NCI-H1436 treated with DMSO at 0.1 percent for 48 hours (cell line): ENCODE data around the gene TNS3.
"Not testable (repeated sequence)": the region's sequence is repeated elsewhere in the genome, so short reads cannot be mapped to it uniquely, and the experiment has no call there.

Experiments used
- DNase-seq: peaks from one replicate; lab custom pipeline; 2025; lab: John Stamatoyannopoulos, UW

Gene TNS3

DNA sequence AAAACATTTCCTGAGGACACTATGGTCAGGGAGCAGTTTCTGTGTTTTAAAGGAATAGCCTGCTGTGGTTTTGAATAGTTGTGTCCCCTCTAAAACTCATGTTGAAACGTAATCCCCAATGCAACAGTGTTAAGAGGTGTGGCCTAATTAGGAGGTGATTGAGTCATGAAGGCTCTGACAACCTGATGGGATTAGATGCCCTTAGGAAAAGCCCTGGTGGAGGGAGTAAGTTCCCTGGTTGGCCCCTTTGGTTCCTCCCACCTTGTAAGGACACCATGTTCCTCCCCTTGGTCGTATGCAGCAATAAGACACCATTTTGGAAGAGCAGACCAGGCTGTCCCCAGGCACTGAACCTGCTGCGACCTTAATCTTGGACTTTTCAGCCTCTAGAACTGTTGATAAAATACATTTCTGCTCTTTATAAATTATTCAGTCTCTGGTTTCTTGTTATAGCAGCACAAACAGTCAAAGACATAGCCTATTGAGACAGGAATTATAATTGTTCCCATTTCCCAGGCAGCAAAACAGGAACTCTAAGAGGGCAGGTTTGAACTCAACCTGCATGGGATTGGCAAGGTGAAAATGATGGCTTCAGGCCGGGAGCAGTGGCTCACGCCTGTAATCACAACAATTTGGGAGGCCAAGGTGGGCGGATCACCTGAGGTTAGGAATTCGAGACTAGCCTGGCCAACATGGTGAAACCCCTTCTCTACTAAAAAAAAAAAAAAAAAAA, 20.5 kb upstream of the TNS3 start:
- no peak for DNase-seq

DNA sequence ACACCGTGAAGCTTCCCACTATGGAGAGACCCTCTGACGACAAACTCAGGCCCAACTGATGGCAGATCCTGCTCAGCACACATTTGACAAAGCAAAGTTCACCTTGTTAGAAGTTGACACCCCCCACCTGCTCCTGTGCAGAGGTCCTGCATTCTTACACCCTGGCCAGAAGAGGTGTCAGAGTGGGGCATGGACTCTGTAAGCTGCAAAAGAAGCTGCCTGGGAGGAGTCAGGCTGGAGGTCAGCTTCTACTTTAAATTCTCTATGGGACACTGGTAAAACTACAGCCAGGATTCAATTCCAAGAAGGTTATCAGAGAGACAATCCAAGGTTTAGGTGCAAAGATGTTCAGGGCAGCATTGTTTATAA, 20.0 kb upstream of the TNS3 start:
- DNase-seq: no peak

DNA sequence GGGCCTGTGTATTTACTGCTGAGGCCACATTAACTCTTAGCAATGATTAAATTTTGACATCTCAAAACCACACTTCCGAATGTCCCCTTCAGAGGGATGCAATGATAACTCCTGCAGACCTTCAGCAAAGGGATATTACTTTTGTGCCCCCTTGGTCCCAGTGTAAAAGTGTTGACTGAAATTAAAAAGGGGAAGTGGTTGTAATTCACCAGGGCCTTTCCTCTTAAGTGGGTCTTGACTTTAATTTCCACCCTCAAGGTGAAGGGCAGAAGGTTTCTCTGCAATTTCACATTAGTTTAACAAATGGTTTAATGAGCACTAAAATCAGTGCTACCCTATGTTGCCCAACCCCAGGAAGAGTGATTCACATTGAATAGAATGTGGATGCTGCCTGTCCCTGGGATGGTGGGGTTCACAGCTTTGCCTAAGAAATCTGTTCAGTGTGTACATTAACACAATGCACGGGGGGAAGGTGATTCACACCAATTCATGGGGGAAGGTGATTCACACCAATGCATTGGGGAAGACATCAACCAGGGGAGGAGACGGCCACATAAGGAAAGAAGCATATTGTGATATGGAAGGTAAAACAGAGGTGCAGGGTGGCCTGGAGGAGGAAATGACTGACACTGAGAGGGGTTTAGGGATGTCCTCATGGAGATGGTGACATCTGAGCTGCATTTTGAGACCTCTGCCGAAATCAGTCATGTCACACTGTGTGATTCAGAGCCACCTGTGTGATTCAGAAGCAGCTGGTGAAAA, 19.4 kb upstream of the TNS3 start:
- DNase-seq: no peak

DNA sequence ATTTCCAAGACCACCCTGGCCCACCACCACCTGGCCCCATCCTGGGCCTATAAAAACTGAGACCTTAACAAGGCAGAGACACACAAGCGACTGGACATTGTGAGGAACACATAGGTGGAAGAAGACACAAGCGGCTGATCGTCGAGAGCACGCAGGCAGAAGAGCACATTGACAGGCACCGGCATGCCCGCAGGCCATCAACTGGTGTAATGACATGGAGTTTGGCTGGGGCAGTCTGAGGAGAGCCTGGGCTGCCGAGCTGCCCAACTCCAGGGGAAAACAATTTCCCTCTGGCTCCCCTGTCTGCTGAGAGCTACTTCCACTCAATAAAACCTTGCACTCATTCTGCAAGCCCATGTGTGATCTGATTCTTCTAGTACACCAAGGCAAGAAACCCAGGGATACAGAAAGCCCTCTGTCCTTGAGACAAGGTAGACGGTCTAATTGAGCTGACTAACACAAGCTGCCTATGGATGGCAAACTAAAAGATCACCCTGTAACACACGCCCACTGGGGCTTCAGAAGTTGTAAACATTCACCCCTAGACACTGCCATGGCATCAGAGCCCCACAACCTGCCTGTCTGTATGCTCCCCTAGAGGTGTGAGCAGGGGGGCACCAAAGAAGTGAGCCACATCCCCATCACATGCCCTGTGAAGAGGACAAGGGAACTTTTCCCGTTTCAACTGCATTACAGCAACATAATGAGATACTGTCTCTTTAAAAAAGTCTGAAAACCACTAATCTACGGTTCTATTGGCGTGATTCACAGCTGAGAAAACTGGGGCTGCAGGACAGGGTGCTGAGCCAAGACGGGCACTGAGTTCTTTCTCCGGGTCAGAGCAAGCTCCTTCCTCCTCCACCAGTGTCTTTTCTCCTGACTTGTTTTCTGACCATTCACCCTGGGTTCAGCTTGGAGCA, 18.5 kb upstream of the TNS3 start:
- no peak for DNase-seq

DNA sequence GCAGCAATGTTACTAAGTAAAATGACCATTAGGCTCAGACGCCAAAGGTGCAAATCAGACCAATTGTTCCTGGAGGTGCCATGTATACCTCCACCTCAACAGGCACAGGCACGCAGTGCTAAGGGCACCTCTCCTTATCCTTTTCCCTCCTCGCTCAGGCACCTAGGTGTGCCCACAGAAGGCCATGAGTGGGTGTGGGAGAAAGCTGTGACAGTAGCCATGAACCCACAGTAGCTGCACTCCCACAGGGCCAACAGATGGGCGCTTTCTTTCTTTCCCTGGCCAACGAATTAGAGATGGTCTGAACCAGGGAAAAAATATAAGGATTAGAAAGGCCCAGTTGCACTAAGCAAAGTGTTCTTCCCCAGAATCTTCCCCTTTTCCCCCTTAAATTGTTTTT, 15.5 kb upstream of the TNS3 start:
- DNase-seq: no peak

DNA sequence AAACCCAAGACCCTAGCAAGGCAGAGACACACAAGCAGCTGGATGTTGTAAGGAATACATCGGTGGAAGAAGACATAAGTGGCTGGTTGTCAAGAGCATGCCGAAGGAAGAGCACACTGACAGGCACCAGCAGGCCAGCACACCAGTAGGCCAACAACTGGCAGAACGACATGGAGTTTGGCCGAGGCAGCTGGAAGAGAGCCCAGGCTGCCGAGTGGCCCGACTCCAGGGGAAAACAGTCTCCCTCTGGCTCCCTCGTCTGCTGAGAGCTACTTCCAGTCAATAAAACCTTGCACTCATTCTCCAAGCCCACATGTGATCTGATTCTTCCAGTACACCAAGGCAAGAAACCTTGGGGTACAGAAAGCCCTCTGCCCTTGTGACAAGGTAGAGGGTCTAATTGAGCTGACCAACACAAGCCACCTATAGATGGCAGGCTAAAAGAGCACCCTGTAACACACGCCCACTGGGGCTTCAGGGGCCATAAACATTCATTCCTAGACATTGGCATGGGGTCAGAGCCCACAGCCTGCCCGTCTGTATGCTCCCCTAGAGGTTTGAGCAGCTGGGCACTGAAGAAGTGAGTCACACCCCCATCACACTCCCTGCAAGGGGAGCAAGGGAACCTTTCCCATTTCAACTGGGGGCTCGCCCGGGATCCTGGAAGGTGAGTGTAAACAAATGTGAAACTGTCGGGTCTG, 14.7 kb upstream of the TNS3 start:
- no peak for DNase-seq

DNA sequence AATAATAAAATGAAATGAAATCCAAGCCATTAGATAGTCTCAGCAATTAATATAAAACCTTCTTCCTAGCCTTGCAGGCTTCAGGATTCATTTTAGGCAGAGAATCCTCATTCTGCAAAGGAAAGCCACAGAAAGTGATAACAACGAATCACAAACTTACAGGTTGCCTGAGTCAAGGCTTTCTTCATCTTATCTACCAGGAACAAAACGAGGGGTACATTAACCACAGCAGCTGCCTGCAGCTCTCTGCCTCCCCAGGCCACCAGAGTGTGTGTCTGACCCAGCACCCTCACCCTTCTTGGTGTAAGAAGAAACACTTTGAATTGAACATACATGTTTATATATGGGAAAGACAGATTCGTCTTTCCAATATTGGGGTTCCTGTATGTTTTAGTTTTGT, 12.5 kb upstream of the TNS3 start:
- DNase-seq: no peak

DNA sequence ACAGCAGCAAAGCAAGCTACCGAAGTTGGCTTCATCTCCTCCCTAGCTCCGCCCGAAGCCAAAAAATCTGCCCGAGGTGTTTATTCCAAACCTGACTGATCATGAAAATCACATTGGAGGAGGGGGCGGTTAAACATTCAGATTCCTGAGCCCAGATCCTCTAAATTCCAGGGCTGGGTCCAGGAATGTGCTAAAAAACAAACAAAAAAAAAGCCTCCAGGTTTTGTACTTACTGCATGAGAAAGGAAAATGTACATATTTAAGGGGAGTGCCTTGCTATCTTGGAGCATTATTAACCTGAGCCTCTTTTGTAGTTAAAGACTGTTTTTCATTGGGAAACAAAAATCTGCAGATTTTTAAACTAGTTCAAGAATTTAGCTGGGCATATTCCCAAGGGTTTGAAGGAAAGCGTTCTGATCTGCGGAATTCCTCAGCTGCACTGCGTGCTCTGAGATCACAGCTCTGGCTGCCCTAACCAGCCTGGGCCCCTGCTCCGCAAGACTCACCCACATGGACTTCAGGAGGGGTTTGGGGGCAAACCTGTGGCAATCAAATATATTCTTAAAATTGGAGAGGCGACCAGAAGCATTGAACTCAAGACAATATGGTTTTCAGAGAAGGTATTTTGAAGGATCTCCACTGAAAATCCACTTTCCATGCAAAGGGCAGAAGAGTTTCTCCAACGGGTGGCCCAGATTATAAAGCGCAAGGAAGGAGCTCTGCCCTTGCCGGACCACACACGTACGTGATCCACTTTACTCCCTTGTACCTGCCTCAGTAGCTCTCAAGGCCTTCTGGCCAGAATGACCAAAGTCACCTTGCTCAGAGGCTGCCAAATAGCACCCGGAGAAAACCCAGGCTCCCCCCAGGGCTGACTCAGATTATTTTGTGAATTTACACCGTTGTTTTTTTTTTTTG, 10.0 kb upstream of the TNS3 start:
- no peak for DNase-seq

DNA sequence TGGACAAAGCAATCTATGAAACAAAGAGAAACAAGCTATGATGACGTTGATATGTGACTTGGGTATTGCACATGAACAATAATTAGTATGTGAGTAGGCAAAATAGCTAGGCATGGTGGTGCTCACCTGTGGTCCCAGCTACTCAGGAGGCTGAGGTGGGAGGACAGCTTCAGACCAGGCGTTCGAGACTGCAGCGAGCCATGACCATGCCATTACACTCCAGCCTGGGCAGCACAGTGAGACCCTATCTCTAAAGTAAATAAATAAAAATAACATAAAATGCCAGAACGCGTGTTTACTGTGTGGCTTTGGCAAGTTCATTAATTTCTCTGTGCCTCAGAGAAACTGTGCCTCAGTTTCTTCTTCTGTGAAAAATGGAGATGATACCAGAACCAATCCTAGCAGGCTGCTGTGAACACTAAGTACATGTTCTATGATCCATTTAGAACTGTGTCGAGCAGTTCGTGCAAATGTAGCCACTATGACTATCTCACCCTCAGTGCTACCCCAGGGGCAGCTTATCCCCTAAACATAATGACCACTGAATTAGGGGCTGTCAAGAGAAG, 9.3 kb upstream of the TNS3 start:
- no peak for DNase-seq

DNA sequence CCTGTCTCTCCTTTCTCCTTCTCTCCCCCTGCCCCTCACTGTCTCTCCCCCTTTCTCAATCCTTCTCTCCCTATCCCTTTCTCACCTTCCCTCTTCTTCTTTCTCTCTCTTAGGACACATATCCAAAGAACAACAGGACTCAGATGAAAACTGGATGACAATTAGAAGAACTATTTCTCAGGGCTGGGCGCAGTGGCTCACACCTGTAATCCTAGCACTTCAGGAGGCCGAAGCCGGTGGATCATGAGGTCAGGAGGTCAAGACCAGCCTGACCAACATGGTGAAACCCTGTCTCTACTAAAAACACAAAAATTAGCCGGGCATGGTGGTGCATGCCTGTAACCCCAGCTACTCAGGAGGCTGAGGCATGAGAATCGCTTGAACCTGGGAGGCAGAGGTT, 8.3 kb upstream of the TNS3 start:
- not testable (repeated sequence) for DNase-seq

DNA sequence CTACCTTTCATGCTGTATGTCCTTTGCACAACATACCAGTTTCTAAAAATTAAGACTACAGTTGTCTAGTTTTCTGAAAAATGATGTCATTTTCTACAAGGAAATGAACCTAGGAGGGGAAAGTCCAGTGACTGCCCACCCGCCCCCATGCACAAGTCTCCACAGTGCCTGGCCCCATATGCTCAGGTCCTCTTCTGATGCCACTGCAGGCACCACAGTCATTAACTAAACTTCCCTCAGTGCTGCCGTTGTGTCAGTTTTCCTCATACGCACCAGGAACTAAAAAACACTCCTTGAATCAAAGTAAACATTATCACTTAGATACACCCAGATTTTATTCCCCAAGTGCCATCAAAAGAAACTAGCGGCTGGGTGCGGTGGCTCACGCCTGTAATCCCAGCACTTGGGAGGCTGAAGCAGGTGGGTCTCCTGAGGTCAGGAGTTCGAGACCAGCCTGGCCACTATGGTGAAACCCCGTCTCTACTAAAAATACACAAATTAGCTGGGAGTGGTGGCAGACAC, 6.9 kb upstream of the TNS3 start:
- DNase-seq: no peak

DNA sequence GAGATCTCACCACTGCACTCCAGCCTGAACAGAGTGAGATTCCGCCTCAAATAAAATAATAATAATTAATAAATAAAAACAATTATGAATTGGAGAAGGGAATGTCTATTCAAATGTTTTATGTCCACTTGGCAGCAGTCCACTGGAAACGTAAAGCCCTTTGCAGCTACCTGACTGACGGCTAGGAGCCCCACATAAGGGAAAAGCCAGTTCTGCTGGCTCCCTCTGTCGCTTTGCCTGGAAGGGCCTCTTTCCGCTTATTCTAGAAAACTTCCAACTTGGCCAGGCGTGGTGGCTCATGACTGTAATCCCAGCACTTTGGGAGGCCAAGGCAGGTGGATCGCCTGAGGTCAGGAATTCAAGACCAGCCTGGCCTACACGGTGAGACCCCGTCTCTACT, 6.1 kb upstream of the TNS3 start:
- no peak for DNase-seq

DNA sequence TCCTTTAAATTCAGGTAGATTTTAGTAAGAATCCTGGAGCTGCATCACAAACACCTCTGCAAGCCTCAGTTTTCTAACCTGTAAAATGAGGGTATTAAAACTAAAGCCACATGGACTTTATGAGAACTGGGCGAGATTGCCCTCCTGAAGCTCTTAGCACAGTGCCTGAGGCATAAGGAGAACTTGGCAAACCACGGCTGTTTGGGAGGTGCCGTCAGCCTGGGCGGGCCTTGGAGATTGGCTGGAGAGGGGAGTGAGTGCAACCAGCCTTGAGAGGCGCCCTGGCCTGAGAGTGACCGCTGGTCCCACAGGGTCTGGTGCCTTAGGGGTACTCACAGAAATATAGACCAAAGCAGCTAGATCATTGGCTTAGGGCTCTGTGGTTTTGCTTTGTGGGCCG, 5.4 kb upstream of the TNS3 start:
- DNase-seq: no peak

DNA sequence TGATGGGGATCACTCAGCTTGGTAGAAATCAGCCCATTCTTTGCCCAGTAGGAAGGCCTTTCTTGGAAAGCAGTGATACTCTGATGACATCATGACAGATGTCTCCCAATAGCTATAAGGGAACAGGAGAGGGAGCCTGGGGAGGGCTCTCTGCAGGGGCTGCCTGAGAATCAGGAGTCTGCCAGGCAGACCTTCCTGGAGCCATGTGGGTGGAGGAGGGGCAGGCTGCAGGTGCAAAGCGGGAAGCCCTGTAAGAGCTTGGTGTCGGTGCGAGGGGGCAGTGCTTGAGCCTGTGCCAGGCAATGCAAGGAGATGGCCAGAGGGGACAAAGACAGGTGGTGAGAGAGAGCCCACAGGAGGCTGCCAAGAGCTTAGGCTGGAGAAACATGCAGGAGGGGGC, 5.0 kb upstream of the TNS3 start:
- DNase-seq: no peak

DNA sequence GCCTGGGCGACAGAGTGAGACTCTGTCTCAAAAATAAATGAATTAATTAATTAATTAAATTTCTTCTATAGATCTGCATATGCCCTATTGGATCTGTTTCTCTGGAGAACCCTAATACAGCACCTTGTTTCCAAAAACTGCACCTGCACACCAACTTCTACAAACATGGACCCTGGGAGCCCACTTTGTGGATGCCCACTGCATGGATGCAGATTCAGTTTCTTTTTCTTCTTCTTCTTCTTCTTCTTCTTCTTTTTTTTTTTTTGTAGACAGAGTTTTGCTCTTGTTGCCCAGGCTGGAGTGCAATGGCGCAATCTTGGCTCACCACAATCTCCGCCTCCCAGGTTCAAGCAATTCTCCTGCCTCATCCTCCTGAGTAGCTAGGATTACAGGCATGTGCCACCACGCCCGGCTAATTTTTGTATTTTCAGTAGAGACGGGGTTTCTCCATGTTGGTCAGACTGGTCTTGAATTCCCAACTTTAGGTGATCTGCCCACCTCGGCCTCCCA, 4.3 kb upstream of the TNS3 start:
- DNase-seq: not testable (repeated sequence)

DNA sequence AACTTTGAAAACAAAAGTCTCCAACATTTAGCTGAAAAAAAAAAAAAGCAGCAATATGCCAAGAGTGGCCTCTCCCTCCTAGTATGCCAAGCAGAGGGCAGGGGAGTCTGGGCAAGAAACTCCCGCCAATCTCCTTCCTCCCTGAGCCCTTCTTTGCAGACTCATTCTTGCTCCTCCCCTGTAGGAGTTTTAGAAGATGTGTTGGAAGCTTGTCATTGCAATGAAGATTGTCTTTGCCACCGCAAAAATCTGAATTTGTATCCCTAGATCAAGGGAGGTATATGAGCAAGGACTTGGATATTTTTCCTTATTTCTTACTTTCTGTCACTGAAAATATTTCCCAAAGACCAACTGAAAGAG, 2.6 kb upstream of the TNS3 start:
- DNase-seq: no peak

DNA sequence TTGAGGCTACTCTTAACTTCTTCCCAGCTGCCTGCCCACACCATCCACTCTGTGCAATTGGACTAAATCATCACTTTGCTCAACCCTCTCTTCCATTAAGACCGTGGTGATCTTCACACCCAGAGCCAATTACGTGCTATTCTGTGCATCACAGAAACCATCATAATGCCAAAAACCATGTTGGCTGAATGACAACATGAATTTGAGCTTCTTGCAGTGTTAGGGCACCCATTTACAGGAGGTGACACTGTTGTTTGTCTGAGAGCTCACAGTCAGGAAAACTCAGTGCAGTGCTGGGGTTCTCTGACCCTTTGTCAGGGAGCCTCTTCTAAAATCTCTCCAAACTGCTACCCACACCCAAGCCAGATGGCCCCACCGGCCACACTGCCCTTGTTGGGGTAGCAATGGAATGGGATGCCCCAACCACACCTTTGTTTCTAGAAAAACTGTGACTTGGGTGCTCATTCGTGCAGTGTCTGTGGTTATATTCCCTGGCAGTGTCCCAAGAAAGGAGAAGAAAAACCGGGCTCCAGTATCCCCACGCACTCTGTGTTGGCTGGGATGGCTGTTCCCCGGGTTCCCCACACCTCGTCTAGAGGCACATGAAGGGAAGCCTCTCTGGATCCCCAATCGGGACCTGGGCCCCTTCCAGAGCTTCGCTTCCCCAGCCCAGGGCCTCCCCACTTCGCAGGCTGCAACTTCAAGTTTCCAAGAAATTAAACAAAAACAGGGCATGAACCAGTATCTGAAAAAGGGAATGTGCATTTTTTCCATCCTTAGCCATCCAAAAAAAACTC, 2.0 kb upstream of the TNS3 start:
- no peak for DNase-seq

DNA sequence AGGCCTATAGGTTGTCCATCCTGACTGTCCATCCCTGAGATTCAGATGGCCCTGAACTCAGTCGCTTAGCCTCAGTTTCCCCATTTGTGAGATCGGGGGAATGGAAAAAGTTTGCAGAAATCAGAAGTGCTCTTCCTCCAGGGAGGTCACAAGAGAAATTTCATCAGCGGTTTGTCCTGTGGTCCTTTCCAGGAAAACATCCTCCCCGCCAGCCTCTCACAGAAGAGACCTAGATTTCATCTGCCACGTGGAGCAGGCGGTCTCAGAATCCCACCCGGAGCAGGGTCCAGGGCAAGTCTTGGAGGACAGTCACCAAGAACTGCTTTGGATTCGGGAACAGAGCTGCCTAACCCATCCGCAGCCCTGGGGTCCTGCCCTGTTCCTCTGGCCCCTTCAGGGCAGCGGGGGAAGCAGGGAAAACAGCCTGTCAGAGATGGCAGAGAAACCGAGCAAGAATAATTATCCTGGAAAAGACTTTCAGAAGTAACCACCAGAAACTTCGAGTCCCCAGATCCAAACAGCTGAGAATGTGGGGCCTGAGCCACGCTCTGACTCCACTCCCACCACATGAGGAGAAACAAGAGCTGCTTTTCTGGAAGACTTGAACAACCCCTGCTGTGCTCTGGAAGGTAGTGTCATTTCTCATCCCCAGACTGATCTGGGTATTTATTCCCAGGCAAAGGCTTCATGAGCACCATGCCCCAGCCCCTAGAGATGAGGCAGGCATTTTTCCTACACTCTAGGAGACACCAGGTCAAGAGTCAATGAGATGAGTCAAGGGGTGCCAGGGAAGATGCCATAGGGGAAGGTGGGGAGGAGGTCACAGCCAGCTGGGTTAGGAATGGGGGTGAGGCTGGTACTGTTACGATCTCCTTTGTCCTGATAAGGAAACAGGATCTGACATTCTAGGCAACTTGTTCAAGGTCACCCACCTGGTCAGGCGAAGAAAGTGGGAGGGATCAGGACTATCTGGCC, 1.1 kb upstream of the TNS3 start:
- DNase-seq: no peak
